Choroid plexus epithelial cell (primary cell): Measurements from ENCODE around the gene TBC1D1.

Experiments used
- DNase-seq: peaks from one replicate; pipeline ENCODE4 v3.0.0-alpha.2; 2010; ENCODE audit warnings: low read depth
- H3K4me3 ChIP-seq: 2 replicates; pipeline ENCODE4 v1.5.1; 2011; ENCODE audit warnings: low read depth, mild to moderate bottlenecking, control low read depth, low read length, moderate library complexity
- CTCF ChIP-seq: conservative IDR thresholded peaks from 2 replicates; pipeline ENCODE4 v1.5.1; 2011; ENCODE audit warnings: low read depth, mild to moderate bottlenecking, control low read depth, inconsistent platforms, low read length, moderate library complexity

The TBC1D1 gene

GRCh38 chr4:37902212-37902611, 11.3 kb downstream of the TBC1D1 start:
- no peak for TF ChIP-seq CTCF
- no peak for DNase-seq
- no peak overlapping the region for H3K4me3 ChIP-seq

GRCh38 chr4:37902738-37903693, 12.1 kb downstream of the TBC1D1 start:
- no peak for DNase-seq
- no peak for TF ChIP-seq CTCF
- no peak overlapping the region for H3K4me3 ChIP-seq

GRCh38 chr4:37903901-37904300, 13.0 kb downstream of the TBC1D1 start:
- DNase-seq, result no peak
- no peak for TF ChIP-seq CTCF
- H3K4me3 ChIP-seq, result no peak overlapping the region

GRCh38 chr4:37904824-37905223, 13.9 kb downstream of the TBC1D1 start:
- H3K4me3 ChIP-seq, result no peak overlapping the region
- TF ChIP-seq CTCF, result no peak
- DNase-seq, result no peak

GRCh38 chr4:37905533-37906169, 14.8 kb downstream of the TBC1D1 start:
- DNase-seq, result no peak
- no peak for TF ChIP-seq CTCF
- no peak overlapping the region for H3K4me3 ChIP-seq

GRCh38 chr4:37908488-37909331, 17.8 kb downstream of the TBC1D1 start:
- peak; percentile 72 for DNase-seq
- TF ChIP-seq CTCF, result no peak
- H3K4me3 ChIP-seq, result no peak overlapping the region
